GM19351 (cell line): ENCODE measurements around the gene GPATCH8.

Experiments used
- ATAC-seq: cut with Tn5 transposase; IDR thresholded peaks from one replicate; pipeline ENCODE4 v1.9.1; 2021; ENCODE audit warnings: mild to moderate bottlenecking, moderate library complexity; ENCODE audit not compliant: unreplicated experiment

GPATCH8 gene

GRCh38 chr17:44359006-44359405, 144.2 kb downstream of the GPATCH8 start:
- ATAC-seq: no peak

- no peak for ATAC-seq
Measured at GRCh38 chr17:44358066-44358465, 145.1 kb downstream of the GPATCH8 start.

GRCh38 chr17:44356241-44356640, 147.0 kb downstream of the GPATCH8 start:
- ATAC-seq: no peak

GRCh38 chr17:44355642-44356099, 147.5 kb downstream of the GPATCH8 start:
- no peak for ATAC-seq

- ATAC-seq: no peak
Measured at GRCh38 chr17:44354582-44355561, 148.3 kb downstream of the GPATCH8 start.

GRCh38 chr17:44353672-44354331, 149.4 kb downstream of the GPATCH8 start:
- no peak for ATAC-seq

GRCh38 chr17:44352828-44353671, 150.2 kb downstream of the GPATCH8 start:
- no peak for ATAC-seq

GRCh38 chr17:44351961-44352827, 151.0 kb downstream of the GPATCH8 start:
- ATAC-seq: no peak

GRCh38 chr17:44351464-44351863, 151.7 kb downstream of the GPATCH8 start:
- ATAC-seq: no peak

GRCh38 chr17:44350733-44351226, 152.4 kb downstream of the GPATCH8 start:
- ATAC-seq: no peak

- ATAC-seq: no peak
Measured at GRCh38 chr17:44349553-44350070, 153.6 kb downstream of the GPATCH8 start.

GRCh38 chr17:44348988-44349364, 154.2 kb downstream of the GPATCH8 start:
- ATAC-seq: no peak

- ATAC-seq: peak; percentile 39
Measured at GRCh38 chr17:44348234-44348987, 154.8 kb downstream of the GPATCH8 start.
